ENCODE results near the gene PCDHGA7. TPM values are rescaled to one million over a fixed set of nuclear protein-coding genes. Genes with fewer than 3 reads are reported as not detected.

Gene PCDHGA7
- total and polyA plus RNA-seq, 2 donors (not counting 3 experiments of a cell fraction or from before 2014, with no cell fraction given) = 0.84 to 1.8 TPM

DNA sequence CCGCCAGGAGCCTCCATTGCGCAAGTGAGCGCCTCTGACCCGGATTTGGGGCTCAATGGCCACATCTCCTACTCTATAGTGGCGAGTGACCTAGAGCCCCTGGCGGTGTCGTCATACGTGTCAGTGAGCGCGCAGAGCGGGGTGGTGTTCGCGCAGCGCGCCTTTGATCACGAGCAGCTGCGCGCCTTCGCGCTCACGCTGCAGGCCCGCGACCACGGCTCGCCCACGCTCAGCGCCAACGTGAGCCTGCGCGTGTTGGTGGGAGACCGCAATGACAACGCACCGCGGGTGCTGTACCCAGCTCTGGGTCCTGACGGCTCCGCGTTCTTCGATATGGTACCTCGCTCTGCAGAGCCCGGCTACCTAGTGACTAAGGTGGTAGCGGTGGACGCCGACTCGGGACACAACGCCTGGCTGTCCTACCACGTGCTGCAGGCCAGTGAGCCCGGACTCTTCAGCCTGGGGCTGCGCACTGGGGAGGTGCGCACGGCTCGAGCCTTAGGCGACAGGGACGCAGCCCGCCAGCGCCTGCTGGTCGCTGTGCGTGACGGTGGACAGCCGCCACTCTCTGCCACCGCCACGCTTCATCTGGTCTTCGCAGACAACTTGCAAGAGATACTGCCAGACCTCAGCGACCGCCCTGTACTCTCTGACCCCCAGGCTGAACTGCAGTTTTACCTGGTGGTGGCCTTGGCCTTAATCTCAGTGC is 27.2 kb downstream of the PCDHGA7 start:
- Histone ChIP-seq H3K4me3 (replicated peaks in 1 of 3; ENCODE audit: insufficient read depth in 1 of 3, low read depth in 1 of 3, low read length in 3 of 3) (no peak overlapping the region), H3K9me1 (replicated peaks; ENCODE audit: control insufficient read depth, extremely low read depth, insufficient read depth, low read length) (no peaks in the 10 kb centered on the region), H3K4me1 (ENCODE audit: control insufficient read depth, extremely low read depth, insufficient read depth, low read length) (peaks cover 3% of the 10 kb centered on the region), H4K20me1 (replicated peaks; ENCODE audit: control insufficient read depth, extremely low read depth, insufficient read depth, low read length) (peaks cover 5% of the 10 kb centered on the region), H3K79me2 (ENCODE audit: control insufficient read depth, insufficient read depth, low read length) (no peaks in the 10 kb centered on the region), H3K4me2 (ENCODE audit: insufficient read depth, low read length) (no peak overlapping the region), H3K27me3 (ENCODE audit: control insufficient read depth in 2 of 2, insufficient read depth in 2 of 2, low read length in 2 of 2) (peaks cover 55 to 82% of the 10 kb centered on the region in 2 experiments), H3K9ac (replicated peaks; ENCODE audit: extremely low read depth, insufficient read depth, low read length) (no peak overlapping the region), H3K36me3 (ENCODE audit: control insufficient read depth in 2 of 2, extremely low read depth in 1 of 2, insufficient read depth in 2 of 2, low read length in 2 of 2) (no peaks in the 10 kb centered on the region), H3K27ac (ENCODE audit: insufficient read depth, low read depth, low read length) (no peak overlapping the region), H2AFZ (ENCODE audit: low read depth, low read length) (no peak overlapping the region), H3K9me3 (replicated peaks; ENCODE audit: control insufficient read depth, insufficient read depth, low read length) (no peaks in the 10 kb centered on the region)
- DNase-seq (ENCODE audit: low read depth, low spot score) (no peak), FAIRE-seq (no peak)
- TF ChIP-seq EZH2 (IDR thresholded peaks at IDR 0.05; ENCODE audit: borderline replicate concordance, low read depth, low read length, severe bottlenecking) = peak; percentile 72
- TF ChIP-seq POLR2AphosphoS5 (IDR thresholded peaks at IDR 0.05; ENCODE audit: insufficient read depth, low read depth, low read length) = no peak
- POLR2A ChIA-PET = no interaction called here
- CTCF ChIA-PET = interaction anchor here (0.6 kb wide), 1 partner anchor 21 kb away, joined by 3 read pairs; the partner anchor contains the start of gene PCDHGA12
- no TSS peak for BruUV-seq (replicated peaks)
- dilution Hi-C loops (cut with MboI; ENCODE audit: extremely low pct_ligation_motif_present, low sequenced_read_pairs) (no loop called here), intact Hi-C loops (cut with micrococcal nuclease) (no loop called here)

GRCh38 chr5:141411575-141411974 is 29.0 kb downstream of the PCDHGA7 start:
- Histone ChIP-seq H3K27ac (ENCODE audit: insufficient read depth, low read depth, low read length) (no peak overlapping the region), H3K9me1 (replicated peaks; ENCODE audit: control insufficient read depth, extremely low read depth, insufficient read depth, low read length) (no peaks in the 10 kb centered on the region), H3K27me3 (ENCODE audit: control insufficient read depth in 2 of 2, insufficient read depth in 2 of 2, low read length in 2 of 2) (peaks cover 52 to 89% of the 10 kb centered on the region in 2 experiments), H3K4me1 (ENCODE audit: control insufficient read depth, extremely low read depth, insufficient read depth, low read length) (peaks cover 3% of the 10 kb centered on the region), H3K9ac (replicated peaks; ENCODE audit: extremely low read depth, insufficient read depth, low read length) (no peak overlapping the region), H3K9me3 (replicated peaks; ENCODE audit: control insufficient read depth, insufficient read depth, low read length) (no peaks in the 10 kb centered on the region), H3K4me2 (ENCODE audit: insufficient read depth, low read length) (no peak overlapping the region), H3K36me3 (ENCODE audit: control insufficient read depth in 2 of 2, extremely low read depth in 1 of 2, insufficient read depth in 2 of 2, low read length in 2 of 2) (no peaks in the 10 kb centered on the region), H4K20me1 (replicated peaks; ENCODE audit: control insufficient read depth, extremely low read depth, insufficient read depth, low read length) (peaks cover 5% of the 10 kb centered on the region), H2AFZ (ENCODE audit: low read depth, low read length) (no peak overlapping the region), H3K4me3 (replicated peaks in 1 of 3; ENCODE audit: insufficient read depth in 1 of 3, low read depth in 1 of 3, low read length in 3 of 3) (no peak overlapping the region), H3K79me2 (ENCODE audit: control insufficient read depth, insufficient read depth, low read length) (no peaks in the 10 kb centered on the region)
- DNase-seq (ENCODE audit: low read depth, low spot score) (no peak), FAIRE-seq (no peak)
- TF ChIP-seq GATA2 (IDR thresholded peaks at IDR 0.05; ENCODE audit: insufficient read depth, insufficient read length, low read depth, low read length) (no peak), EZH2 (IDR thresholded peaks at IDR 0.05; ENCODE audit: borderline replicate concordance, low read depth, low read length, severe bottlenecking) (no peak), POLR2A (IDR thresholded peaks at IDR 0.05; ENCODE audit: low read depth, low read length) (no peak), MAX (IDR thresholded peaks at IDR 0.05; ENCODE audit: insufficient read depth, insufficient read length) (no peak), MYC (IDR thresholded peaks at IDR 0.05; ENCODE audit: low read depth, low read length) (no peak), JUN (IDR thresholded peaks at IDR 0.05; ENCODE audit: borderline replicate concordance, insufficient read depth, insufficient read length, low read depth) (no peak), FOS (IDR thresholded peaks at IDR 0.05; ENCODE audit: borderline replicate concordance, insufficient read depth, low read length) (no peak), POLR2AphosphoS5 (IDR thresholded peaks at IDR 0.05; ENCODE audit: insufficient read depth, low read depth, low read length) (no peak)
- TF ChIP-seq, protein P1, sequence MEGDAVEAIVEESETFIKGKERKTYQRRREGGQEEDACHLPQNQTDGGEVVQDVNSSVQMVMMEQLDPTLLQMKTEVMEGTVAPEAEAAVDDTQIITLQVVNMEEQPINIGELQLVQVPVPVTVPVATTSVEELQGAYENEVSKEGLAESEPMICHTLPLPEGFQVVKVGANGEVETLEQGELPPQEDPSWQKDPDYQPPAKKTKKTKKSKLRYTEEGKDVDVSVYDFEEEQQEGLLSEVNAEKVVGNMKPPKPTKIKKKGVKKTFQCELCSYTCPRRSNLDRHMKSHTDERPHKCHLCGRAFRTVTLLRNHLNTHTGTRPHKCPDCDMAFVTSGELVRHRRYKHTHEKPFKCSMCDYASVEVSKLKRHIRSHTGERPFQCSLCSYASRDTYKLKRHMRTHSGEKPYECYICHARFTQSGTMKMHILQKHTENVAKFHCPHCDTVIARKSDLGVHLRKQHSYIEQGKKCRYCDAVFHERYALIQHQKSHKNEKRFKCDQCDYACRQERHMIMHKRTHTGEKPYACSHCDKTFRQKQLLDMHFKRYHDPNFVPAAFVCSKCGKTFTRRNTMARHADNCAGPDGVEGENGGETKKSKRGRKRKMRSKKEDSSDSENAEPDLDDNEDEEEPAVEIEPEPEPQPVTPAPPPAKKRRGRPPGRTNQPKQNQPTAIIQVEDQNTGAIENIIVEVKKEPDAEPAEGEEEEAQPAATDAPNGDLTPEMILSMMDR (IDR thresholded peaks at IDR 0.05; ENCODE audit: extremely low read depth in 1 of 2, insufficient read depth in 1 of 2, low read depth in 1 of 2, low read length in 2 of 2) = no peak
- BruUV-seq (replicated peaks) = no TSS peak
- intact Hi-C loops (cut with micrococcal nuclease) (no loop called here), dilution Hi-C loops (cut with MboI; ENCODE audit: extremely low pct_ligation_motif_present, low sequenced_read_pairs) (no loop called here)
- ChIA-PET CTCF (interaction anchor here (3.0 to 11.3 kb wide), 2 partner anchors 149 to 152 kb away, joined by 34 to 335 read pairs; no protein-coding TSS in a partner anchor), POLR2A (no interaction called here)
